Pancreas (tissue), 10 donors: Measurements from ENCODE around the gene AKAP6. TPM values are rescaled to one million over a fixed set of nuclear protein-coding genes. Genes with fewer than 3 reads are reported as not detected.

Experiments
- ATAC-seq, 4 donors: fragments of 200-7000 bp; cut with Tn5 transposase; one replicate each; pipeline versions ENCODE4 v1.8.0 to v1.9.1; 2020; ENCODE audit warnings: mild to moderate bottlenecking in 4 of 4, moderate library complexity in 4 of 4
- DNase-seq, 6 donors: peaks; one replicate each; pipeline ENCODE4 v3.0.0-alpha.2; 2020
- FAIRE-seq: peaks from 2 replicates; lab custom pipeline; 2012; peaks lifted over from hg19 to GRCh38; lab: Jason Lieb, UNC
- H3K27ac ChIP-seq, 4 donors: fragments of 200-600 bp; sonication (generic); 1 replicate in 3 of 4; 2 replicates in 1 of 4; pipeline versions ENCODE4 v1.5.0 to v1.8.0; 2020
- H3K27me3 ChIP-seq, 4 donors: fragments of 200-600 bp; one replicate each; pipeline ENCODE4 v1.8.0; 2021
- H3K36me3 ChIP-seq, 3 donors: fragments of 200-600 bp; sonication (generic) in 1 of 3; one replicate each; pipeline versions ENCODE4 v1.5.0 to v1.8.0; 2020 to 2021
- H3K4me1 ChIP-seq, 3 donors: fragments of 200-600 bp; one replicate each; pipeline ENCODE4 v1.8.0; 2021
- H3K4me3 ChIP-seq, 4 donors: fragments of 200-600 bp; sonication (generic) in 2 of 4; one replicate each; pipeline versions ENCODE4 v1.5.0 to v1.8.0; 2020 to 2021
- H3K9me3 ChIP-seq, 4 donors: fragments of 200-600 bp; one replicate each; pipeline ENCODE4 v1.8.0; 2021
- WGBS, 2 donors: extraction: QIAGEN DNeasy Blood & Tissue Kit; methylation state at CpG; one replicate each; pipeline ENCODE4 v1.1.7; 2013; 5-methylcytosine and 5-hydroxymethylcytosine counted together
- intact Hi-C, 3 donors: fragments of 100-400 bp; cut with DNase I; formaldehyde crosslinking; loops; one replicate each; pipeline versions ENCODE4 v1.11.1 to v1.14.2; 2022
- polyA plus RNA-seq, 2 donors: library from polyadenylated mRNA; stranded (reverse); fragments of 200-250 nt; gene quantifications; one replicate each; pipeline ENCODE4 v1.2.3, GENCODE V29; 2013
- total RNA-seq, 6 donors: library from RNA; stranded (reverse); fragmentation: NEBNext Ultra II Directional in 4 of 6; extraction: Animal tissue kit (Norgen Biotek cat#: 25700) in 4 of 6; gene quantifications; one replicate each; pipeline versions ENCODE4 v1.2.1 to v1.2.4, GENCODE V29; 2021 to 2023
- TF ChIP-seq, protein P1 (sequence below), 4 donors: fragments of 200-600 bp; sonication (generic) in 3 of 4; IDR thresholded peaks; one replicate each; pipeline versions ENCODE4 v1.5.0 to v1.8.0; 2021; ENCODE audit warnings: antibody characterized with exemption in 4 of 4
- donor health status: healthy with polysubstance abuse.
- donor health status: DM: no; HTN: no; CAD: no; lungs with moderate emphysema.
- donor health status: DM: no; HTN: no; CAD: no.
- donor health status: control.
- donor health status: control.
- donor health status: Bipolar disorder and iron deficiency.
- donor health status: DM: yes; HTN: yes; CAD: no.
- donor health status: DM: no; HTN: no; CAD: no.
- donor health status: DM: no; HTN: no; CAD: no.
- donor health status: DM: yes; HTN: yes; CAD: no.

The AKAP6 gene
- total and polyA plus RNA-seq, 8 donors = 0.34 to 2.2 (median 1.8) TPM

DNA sequence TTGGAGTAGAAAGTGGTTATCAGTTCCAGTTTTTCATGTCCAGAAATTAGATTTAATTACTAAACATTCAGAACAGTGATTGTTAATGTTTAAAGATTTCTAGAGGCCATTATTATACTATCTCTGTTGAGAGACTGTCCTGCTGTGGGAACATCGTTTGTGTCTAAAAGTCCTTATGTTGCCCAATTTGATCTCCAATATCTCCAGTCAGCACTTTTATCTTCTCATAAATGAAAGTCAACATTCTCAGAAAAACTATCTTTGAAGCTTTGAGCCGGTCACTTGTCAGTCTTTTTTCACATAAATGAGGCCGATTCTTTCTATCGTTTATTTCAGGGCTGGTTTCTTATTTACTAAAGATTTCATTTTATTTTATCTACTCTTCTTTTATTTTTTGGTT lies 518.8 kb downstream of the AKAP6 start:
- FAIRE-seq (peak; percentile 39), ATAC-seq (no peak), DNase-seq (no peak)
- 75 to 83% methylated on average over 4 of the region's 4 CpGs for WGBS, 2 donors
- Histone ChIP-seq H3K9me3 (no peaks in the 10 kb centered on the region), H3K36me3 (no peaks in the 10 kb centered on the region), H3K4me3 (no peak overlapping the region), H3K4me1 (no peaks in the 10 kb centered on the region), H3K27me3 (no peaks in the 10 kb centered on the region), H3K27ac (no peak overlapping the region)
- TF ChIP-seq, protein P1, sequence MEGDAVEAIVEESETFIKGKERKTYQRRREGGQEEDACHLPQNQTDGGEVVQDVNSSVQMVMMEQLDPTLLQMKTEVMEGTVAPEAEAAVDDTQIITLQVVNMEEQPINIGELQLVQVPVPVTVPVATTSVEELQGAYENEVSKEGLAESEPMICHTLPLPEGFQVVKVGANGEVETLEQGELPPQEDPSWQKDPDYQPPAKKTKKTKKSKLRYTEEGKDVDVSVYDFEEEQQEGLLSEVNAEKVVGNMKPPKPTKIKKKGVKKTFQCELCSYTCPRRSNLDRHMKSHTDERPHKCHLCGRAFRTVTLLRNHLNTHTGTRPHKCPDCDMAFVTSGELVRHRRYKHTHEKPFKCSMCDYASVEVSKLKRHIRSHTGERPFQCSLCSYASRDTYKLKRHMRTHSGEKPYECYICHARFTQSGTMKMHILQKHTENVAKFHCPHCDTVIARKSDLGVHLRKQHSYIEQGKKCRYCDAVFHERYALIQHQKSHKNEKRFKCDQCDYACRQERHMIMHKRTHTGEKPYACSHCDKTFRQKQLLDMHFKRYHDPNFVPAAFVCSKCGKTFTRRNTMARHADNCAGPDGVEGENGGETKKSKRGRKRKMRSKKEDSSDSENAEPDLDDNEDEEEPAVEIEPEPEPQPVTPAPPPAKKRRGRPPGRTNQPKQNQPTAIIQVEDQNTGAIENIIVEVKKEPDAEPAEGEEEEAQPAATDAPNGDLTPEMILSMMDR (IDR thresholded peaks at IDR 0.05) = no peak
- intact Hi-C loops = no loop called here

DNA sequence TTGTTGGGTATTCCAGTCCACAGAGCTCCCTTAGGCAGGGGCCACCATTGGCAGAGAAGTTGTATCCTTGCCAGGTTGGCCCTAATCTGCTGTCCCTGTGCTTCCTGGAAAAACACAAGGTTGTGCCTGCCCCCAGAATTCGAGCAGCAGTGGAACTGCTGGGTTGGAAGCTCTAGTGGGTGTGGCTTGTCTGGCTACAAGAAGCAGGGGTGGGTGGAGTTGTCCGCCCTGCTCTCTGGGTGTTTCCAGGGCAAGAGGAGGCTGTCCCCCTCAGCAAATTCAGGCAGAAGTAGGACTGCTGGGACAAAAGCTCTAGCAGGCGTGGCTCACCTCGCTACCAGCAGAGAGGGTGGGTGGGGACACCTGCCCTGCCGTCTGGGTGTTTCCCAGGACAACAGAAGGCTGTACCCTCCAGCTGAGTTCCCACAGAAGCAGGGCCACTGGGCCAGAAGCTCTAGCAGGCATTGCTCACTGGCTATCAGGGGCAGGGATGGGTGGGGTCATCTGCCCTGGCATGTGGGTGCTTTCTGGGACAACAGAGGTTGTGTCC lies 536.8 kb downstream of the AKAP6 start:
- intact Hi-C loops = no loop called here
- no peak overlapping the region for H3K4me3 ChIP-seq
- TF ChIP-seq, protein P1 (IDR thresholded peaks at IDR 0.05) = no peak
- no peaks in the 10 kb centered on the region for H3K36me3 ChIP-seq
- FAIRE-seq = no peak
- H3K4me1 ChIP-seq = no peaks in the 10 kb centered on the region
- H3K9me3 ChIP-seq = no peaks in the 10 kb centered on the region
- 28 to 33% methylated on average over 5 of the region's 5 CpGs for WGBS, 2 donors
- ATAC-seq = peak; percentile 64 to 95 (median 69)
- no peaks in the 10 kb centered on the region for H3K27me3 ChIP-seq
- H3K27ac ChIP-seq = no peak overlapping the region
- DNase-seq = peak in 4 of 6 donors; percentile 22 to 43 (median 35)

DNA sequence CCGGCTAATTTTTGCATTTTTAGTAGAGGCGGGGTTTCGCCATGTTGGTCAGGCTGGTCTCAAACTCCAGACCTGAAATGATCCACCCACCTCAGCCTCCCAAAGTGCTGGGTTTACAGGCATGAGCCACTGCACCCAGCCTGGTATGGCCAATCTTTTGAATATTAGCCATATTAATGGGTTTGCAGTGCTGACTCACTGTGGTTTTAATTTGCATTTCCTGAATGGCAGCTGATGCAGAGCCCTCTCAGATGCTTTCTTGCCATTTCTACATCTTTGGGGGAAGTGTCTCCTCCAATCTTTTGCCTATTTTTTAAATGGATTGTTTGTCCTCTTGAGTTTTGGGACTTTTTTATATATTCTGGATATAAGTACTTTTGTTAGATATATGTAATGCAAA lies 554.1 kb downstream of the AKAP6 start:
- H3K27ac ChIP-seq = no peak overlapping the region

More for the DNA sequence above, 554.1 kb downstream of the AKAP6 start:
- intact Hi-C loops = no loop called here
- no peaks in the 10 kb centered on the region for H3K9me3 ChIP-seq
- DNase-seq (no peak), FAIRE-seq (no peak), ATAC-seq (no peak)
- H3K36me3 ChIP-seq = no peaks in the 10 kb centered on the region
- H3K4me1 ChIP-seq = no peaks in the 10 kb centered on the region
- no peaks in the 10 kb centered on the region for H3K27me3 ChIP-seq
- TF ChIP-seq, protein P1 (IDR thresholded peaks at IDR 0.05) = no peak
- 84 to 97% methylated on average over 3 of the region's 3 CpGs for WGBS, 2 donors
- H3K4me3 ChIP-seq = no peak overlapping the region

Other genes starting within 250 kb of the AKAP6 start
- not detected for gene RNU6-7, start 127.3 kb upstream of the AKAP6 start, total RNA-seq
- gene RNU6-7, start 127.3 kb upstream of the AKAP6 start, polyA plus RNA-seq = not detected
- not detected for gene RNU6-8, start 126.0 kb upstream of the AKAP6 start, total RNA-seq
- gene RNU6-8, start 126.0 kb upstream of the AKAP6 start, polyA plus RNA-seq = not detected